Stimulated activated CD8-positive, alpha-beta memory T cell treated with anti-CD3 and anti-CD28 coated beads, Interleukin-12 subunit alpha, Interleukin-12 subunit beta, amount 100 ng/mL, for 1 hour (primary cell): Measurements from ENCODE around the gene RAC2.

Experiments used
- DNase-seq: peaks from one replicate; pipeline ENCODE4 v3.0.0-alpha.2; 2020; ENCODE audit warnings: low read depth

RAC2 gene

GRCh38 chr22:37275622-37276021 is 31.6 kb upstream of the RAC2 start:
- no peak for DNase-seq

GRCh38 chr22:37275134-37275533 is 31.1 kb upstream of the RAC2 start:
- no peak for DNase-seq

- DNase-seq = no peak
These were observed 30.4 kb upstream of the RAC2 start for GRCh38 chr22:37274380-37274862.

GRCh38 chr22:37273846-37274225 is 29.8 kb upstream of the RAC2 start:
- DNase-seq = no peak

GRCh38 chr22:37273126-37273845 is 29.2 kb upstream of the RAC2 start:
- DNase-seq = no peak

- no peak for DNase-seq
These were observed 27.0 kb upstream of the RAC2 start for GRCh38 chr22:37270928-37271650.

GRCh38 chr22:37269936-37270678 is 26.0 kb upstream of the RAC2 start:
- DNase-seq = no peak

GRCh38 chr22:37267661-37268413 is 23.8 kb upstream of the RAC2 start:
- DNase-seq = no peak

GRCh38 chr22:37267135-37267587 is 23.1 kb upstream of the RAC2 start:
- peak; percentile 46 for DNase-seq

- no peak for DNase-seq
These were observed 22.6 kb upstream of the RAC2 start for GRCh38 chr22:37266581-37267134.

GRCh38 chr22:37263966-37264887 is 20.2 kb upstream of the RAC2 start:
- DNase-seq = no peak

- DNase-seq = no peak
These were observed 18.3 kb upstream of the RAC2 start for GRCh38 chr22:37262346-37262745.

GRCh38 chr22:37260901-37261336 is 16.9 kb upstream of the RAC2 start:
- peak; percentile 51 for DNase-seq

GRCh38 chr22:37260155-37260795 is 16.2 kb upstream of the RAC2 start:
- no peak for DNase-seq

GRCh38 chr22:37259540-37260029 is 15.5 kb upstream of the RAC2 start:
- no peak for DNase-seq

- DNase-seq = no peak
These were observed 14.8 kb upstream of the RAC2 start for GRCh38 chr22:37258753-37259401.

GRCh38 chr22:37258005-37258752 is 14.1 kb upstream of the RAC2 start:
- no peak for DNase-seq

- no peak for DNase-seq
These were observed 12.1 kb upstream of the RAC2 start for GRCh38 chr22:37256075-37256726.
